ENCODE data around the gene SESN3. TPM values are rescaled to one million over a fixed set of nuclear protein-coding genes. Genes with fewer than 3 reads are reported as not detected.

The SESN3 gene
- total RNA-seq, 1 experiment from 2014 or later, result 36.8 TPM

GRCh38 chr11:95268391-95268790 is 37.4 kb upstream of the SESN3 start:
- Histone ChIP-seq H3K14ac (ENCODE audit: insufficient read depth, low read length) (no peak overlapping the region), H3K27me3 (ENCODE audit: insufficient read depth, low read length) (no peaks in the 10 kb centered on the region), H3K4me2 (ENCODE audit: insufficient read depth, insufficient read length, low read length) (no peak overlapping the region), H3K79me1 (ENCODE audit: insufficient read depth, low read depth, low read length, poor library complexity, severe bottlenecking) (no peaks in the 10 kb centered on the region), H4K91ac (ENCODE audit: insufficient read length, low read depth, low read length) (no peak overlapping the region), H3K4me1 (ENCODE audit: insufficient read depth, low read length) (peaks cover 3% of the 10 kb centered on the region), H2BK5ac (ENCODE audit: insufficient read length, low read length) (no peak overlapping the region), H3T11ph (ENCODE audit: low read length) (no peak overlapping the region), H3K9ac (ENCODE audit: extremely low read depth, insufficient read length, low read length) (no peak overlapping the region), H3K23me2 (ENCODE audit: insufficient read length, low read depth, low read length, poor library complexity, severe bottlenecking) (no peaks in the 10 kb centered on the region), H2BK20ac (ENCODE audit: low read depth, low read length, poor library complexity, severe bottlenecking) (no peak overlapping the region), H3K27ac (ENCODE audit: insufficient read length, low read depth, low read length) (no peak overlapping the region), H3K18ac (ENCODE audit: insufficient read length, low read depth, low read length) (no peak overlapping the region), H2BK120ac (ENCODE audit: low read depth, low read length, poor library complexity, severe bottlenecking) (no peak overlapping the region), H4K8ac (replicated peaks; ENCODE audit: insufficient read length, low read depth, low read length) (no peak overlapping the region), H2AK5ac (ENCODE audit: insufficient read length, low read length) (no peak overlapping the region), H3K79me2 (ENCODE audit: insufficient read depth, low read length) (no peaks in the 10 kb centered on the region), H2BK12ac (ENCODE audit: insufficient read length, low read depth, low read length) (no peak overlapping the region), H3K4ac (ENCODE audit: low read depth, low read length) (no peak overlapping the region), H4K20me1 (ENCODE audit: control insufficient read depth, insufficient read depth, insufficient read length) (no peaks in the 10 kb centered on the region), H3K9me3 (ENCODE audit: control insufficient read depth, low read depth, low read length) (no peaks in the 10 kb centered on the region), H3K23ac (ENCODE audit: insufficient read length, low read depth, low read length) (no peak overlapping the region), H4K5ac (ENCODE audit: insufficient read length, low read depth, low read length) (no peak overlapping the region), H2BK15ac (ENCODE audit: low read depth, low read length) (no peak overlapping the region), H3K56ac (ENCODE audit: insufficient read length, low read depth, low read length) (no peak overlapping the region), H2AFZ (ENCODE audit: low read length) (no peak overlapping the region)
- H3K36me3 Mint-ChIP-seq (ENCODE audit: insufficient read depth in 1 of 3, low read depth in 3 of 3), result peaks cover 0 to 4% (median 0%) of the 10 kb centered on the region in 3 experiments; a peak in 2 of 7 replicates
- H3K4me3 Mint-ChIP-seq, result no peak overlapping the region
- TF ChIP-seq CTCF (conservative IDR thresholded peaks at IDR 0.05), result no peak
- DNase-seq, result no peak
- H3K9me3 Mint-ChIP-seq, result peaks cover 0 to 5% of the 10 kb centered on the region in 2 experiments; a peak in 2 of 5 replicates
- WGBS (ENCODE audit: extremely low coverage, insufficient read length, low lambda C conversion rate), result no CpG with 5 or more reads among the region's 1 CpG
- H3K27ac Mint-ChIP-seq, result no peak overlapping the region
- peaks cover 12 to 15% of the 10 kb centered on the region in 2 experiments for H3K4me1 Mint-ChIP-seq
- no peaks in the 10 kb centered on the region for H3K27me3 Mint-ChIP-seq (ENCODE audit: low read depth)

Data from H9 (cell line).